Measurements from ENCODE around the gene AXL. TPM values are rescaled to one million over a fixed set of nuclear protein-coding genes. Genes with fewer than 3 reads are reported as not detected.

AXL gene
- total and polyA plus RNA-seq, 2 of the 8 experiments (the other 6 are each of a cell fraction or from before 2014, with no cell fraction given), result 35.3 to 51.0 TPM

DNA sequence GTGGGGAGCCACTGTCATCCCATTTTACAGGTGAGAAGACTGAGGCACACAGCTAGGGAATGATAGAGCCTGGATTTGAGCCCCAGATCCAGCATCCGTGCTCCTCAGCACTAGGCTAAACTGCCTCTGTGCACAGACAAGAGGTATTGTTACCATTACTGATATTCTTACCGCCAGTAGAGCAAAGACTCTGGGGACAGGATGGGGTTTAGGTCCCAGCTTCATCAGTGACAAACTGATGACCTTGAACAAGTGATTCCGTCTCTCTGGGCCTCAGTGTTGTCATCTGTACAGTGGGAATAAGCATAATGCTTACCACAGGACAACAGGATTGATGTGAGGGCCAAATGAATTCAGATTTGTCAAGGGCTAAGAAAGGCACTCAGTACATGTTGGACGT lies 16.5 kb downstream of the AXL start:
- peaks cover 5 to 40% (median 6%) of the 10 kb centered on the region in 4 experiments; a peak in 6 of 8 replicates for H3K36me3 ChIP-seq (ENCODE audit: control insufficient read depth in 2 of 4, insufficient read depth in 4 of 4, low read length in 3 of 4)
- H3K9me3 ChIP-seq (ENCODE audit: insufficient read depth in 2 of 2, low read depth in 1 of 2, low read length in 1 of 2), result no peaks in the 10 kb centered on the region; a peak in 1 of 4 replicates

More for the DNA sequence above, 16.5 kb downstream of the AXL start:
- peaks cover 9% of the 10 kb centered on the region; the same call in 1 of the 2 replicates for H3K23me2 ChIP-seq (ENCODE audit: low read depth, low read length)
- no peak overlapping the region for H4K8ac ChIP-seq (ENCODE audit: extremely low read depth, insufficient read depth, low read length)
- no peak overlapping the region for H3K4me3 ChIP-seq (ENCODE audit: extremely low read depth in 1 of 4, insufficient read depth in 2 of 4, low read depth in 3 of 4, low read length in 4 of 4)
- H4K20me1 ChIP-seq (replicated peaks in 1 of 2; ENCODE audit: control insufficient read depth in 1 of 2, insufficient read depth in 2 of 2, low read length in 2 of 2), result peaks cover 0 to 5% of the 10 kb centered on the region in 2 experiments
- H4K5ac ChIP-seq (ENCODE audit: insufficient read length, low read depth, low read length), result no peak overlapping the region
- no peak overlapping the region for H3K9ac ChIP-seq (replicated peaks in 1 of 4; ENCODE audit: extremely low read depth in 1 of 4, low read depth in 3 of 4, low read length in 3 of 4)
- H3K27ac ChIP-seq (ENCODE audit: low read depth, low read length), result no peak overlapping the region
- H3K18ac ChIP-seq (ENCODE audit: extremely low read depth, low read length), result no peak overlapping the region
- no peak overlapping the region for H3K23ac ChIP-seq (ENCODE audit: insufficient read length)
- H2BK12ac ChIP-seq (ENCODE audit: low read depth, low read length), result no peak overlapping the region
- H2BK5ac ChIP-seq (ENCODE audit: low read depth, low read length), result no peak overlapping the region
- DNase-seq (ENCODE audit: low read depth in 1 of 2, low spot score in 2 of 2), result no peak
- H2BK120ac ChIP-seq (replicated peaks; ENCODE audit: low read depth, low read length), result no peak overlapping the region
- WGBS, 2 experiments (ENCODE audit: extremely low coverage in 1 of 2, insufficient coverage in 1 of 2, insufficient read length in 1 of 2, insufficient replicate concordance in 2 of 2, low coverage in 1 of 2, low lambda C conversion rate in 2 of 2, missing lambda C conversion rate in 1 of 2), result 93% methylated on average over 4 of the region's 4 CpGs; no CpG with 5 or more reads in 1 of the 2 experiments
- no peak for FAIRE-seq
- H3K79me2 ChIP-seq (ENCODE audit: control insufficient read depth in 1 of 2, insufficient read depth in 2 of 2, low read length in 2 of 2), result no peaks in the 10 kb centered on the region
- H3K4me1 ChIP-seq (replicated peaks in 1 of 4; ENCODE audit: control insufficient read depth in 3 of 4, insufficient read depth in 4 of 4, low read length in 3 of 4), result no peaks in the 10 kb centered on the region; a peak in 1 of 7 replicates
- H3K79me1 ChIP-seq (ENCODE audit: low read depth, low read length), result peaks cover under 1% of the 10 kb centered on the region; the same call in 1 of the 2 replicates
- H2BK20ac ChIP-seq (ENCODE audit: low read length), result no peak overlapping the region
- CTCF ChIA-PET (ENCODE audit: partially characterized antibody), result interaction anchor here (0.8 kb wide), 1 partner anchor 21 kb away, joined by 3 read pairs; no protein-coding TSS in a partner anchor
- H3K4me2 ChIP-seq (ENCODE audit: insufficient read depth in 1 of 2, low read depth in 2 of 2, low read length in 2 of 2), result no peak overlapping the region
- no peak overlapping the region for H3K56ac ChIP-seq (replicated peaks; ENCODE audit: insufficient read length, low read depth, low read length)
- H3K27me3 ChIP-seq (replicated peaks in 1 of 4; ENCODE audit: control insufficient read depth in 3 of 4, extremely low read depth in 1 of 4, insufficient read depth in 3 of 4, low read length in 3 of 4), result no peaks in the 10 kb centered on the region
- H2AK5ac ChIP-seq (ENCODE audit: low read depth, low read length), result no peak overlapping the region
- TF ChIP-seq TAF7 (optimal IDR thresholded peaks at IDR 0.05; ENCODE audit: borderline replicate concordance, low read depth, low read length), result no peak
- TF ChIP-seq HDAC6 (IDR thresholded peaks at IDR 0.05; ENCODE audit: low read depth, low read length), result no peak
- no peak for TF ChIP-seq RFX5 (IDR thresholded peaks at IDR 0.05; ENCODE audit: borderline replicate concordance, low read depth, low read length)
- TF ChIP-seq POU5F1 (IDR thresholded peaks at IDR 0.05; ENCODE audit: low read depth, low read length), result no peak
- TF ChIP-seq MAFK (IDR thresholded peaks at IDR 0.05; ENCODE audit: low read depth, low read length), result no peak
- TF ChIP-seq RXRA (IDR thresholded peaks at IDR 0.05; ENCODE audit: insufficient read depth, low read depth, low read length), result no peak
- TF ChIP-seq PHF8 (conservative IDR thresholded peaks at IDR 0.05; ENCODE audit: low read depth, low read length), result no peak
- no peak for TF ChIP-seq RAD21 (IDR thresholded peaks at IDR 0.05 in 1 of 2, conservative IDR thresholded peaks at IDR 0.05 in 1 of 2; ENCODE audit: low read depth in 2 of 2, low read length in 2 of 2)
- no peak for TF ChIP-seq CTBP2 (IDR thresholded peaks at IDR 0.05; ENCODE audit: borderline replicate concordance, insufficient read depth, insufficient read length, low read length)
- no peak for TF ChIP-seq SIX5 (IDR thresholded peaks at IDR 0.05; ENCODE audit: low read depth, low read length)
- TF ChIP-seq SP2 (IDR thresholded peaks at IDR 0.05; ENCODE audit: low read length), result no peak
- TF ChIP-seq, protein P1, sequence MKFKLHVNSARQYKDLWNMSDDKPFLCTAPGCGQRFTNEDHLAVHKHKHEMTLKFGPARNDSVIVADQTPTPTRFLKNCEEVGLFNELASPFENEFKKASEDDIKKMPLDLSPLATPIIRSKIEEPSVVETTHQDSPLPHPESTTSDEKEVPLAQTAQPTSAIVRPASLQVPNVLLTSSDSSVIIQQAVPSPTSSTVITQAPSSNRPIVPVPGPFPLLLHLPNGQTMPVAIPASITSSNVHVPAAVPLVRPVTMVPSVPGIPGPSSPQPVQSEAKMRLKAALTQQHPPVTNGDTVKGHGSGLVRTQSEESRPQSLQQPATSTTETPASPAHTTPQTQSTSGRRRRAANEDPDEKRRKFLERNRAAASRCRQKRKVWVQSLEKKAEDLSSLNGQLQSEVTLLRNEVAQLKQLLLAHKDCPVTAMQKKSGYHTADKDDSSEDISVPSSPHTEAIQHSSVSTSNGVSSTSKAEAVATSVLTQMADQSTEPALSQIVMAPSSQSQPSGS (IDR thresholded peaks at IDR 0.05; ENCODE audit: low read length), result no peak
- H2BK15ac ChIP-seq (ENCODE audit: low read length), result no peak overlapping the region
- no peak overlapping the region for H2AFZ ChIP-seq (ENCODE audit: low read length)
- no peak overlapping the region for H3K4ac ChIP-seq (replicated peaks; ENCODE audit: insufficient read length, low read depth, low read length)
- H4K91ac ChIP-seq (replicated peaks; ENCODE audit: insufficient read length, low read length), result no peak overlapping the region
- POLR2A ChIA-PET (ENCODE audit: partially characterized antibody), result interaction anchor here (0.7 to 7.5 kb wide), 7 partner anchors 11 to 39 kb away, joined by 3 to 49 read pairs (median 3); partner anchors contain the start of gene AXL
- H3K14ac ChIP-seq (ENCODE audit: insufficient read length), result no peak overlapping the region

All from H1 (cell line).